Type B pancreatic cell (in vitro differentiated cells): ENCODE data around the gene RO60. TPM values are rescaled to one million over a fixed set of nuclear protein-coding genes. Genes with fewer than 3 reads are reported as not detected.

ENCODE experiments used
- DNase-seq: peaks from one replicate; pipeline ENCODE4 v3.0.0; 2021; ENCODE audit warnings: mixed read lengths; ENCODE audit not compliant: unreplicated experiment; ENCODE audit errors: extremely low spot score
- H3K27ac Mint-ChIP-seq: 2 replicates; pipeline ENCODE4 v1.8.0; 2021; ENCODE audit warnings: mild to moderate bottlenecking, mixed read lengths
- H3K27me3 Mint-ChIP-seq: 2 replicates; pipeline ENCODE4 v1.8.0; 2021; ENCODE audit warnings: mixed read lengths
- H3K36me3 Mint-ChIP-seq: 2 replicates; pipeline ENCODE4 v1.8.0; 2021; ENCODE audit warnings: mixed read lengths
- H3K4me1 Mint-ChIP-seq: one replicate; pipeline ENCODE4 v1.8.0; 2021; ENCODE audit warnings: mixed read lengths; ENCODE audit not compliant: unreplicated experiment
- H3K4me3 Mint-ChIP-seq: 2 replicates; pipeline ENCODE4 v1.8.0; 2021; ENCODE audit warnings: mild to moderate bottlenecking, mixed read lengths
- H3K9me3 Mint-ChIP-seq: 2 replicates; pipeline ENCODE4 v1.8.0; 2021; ENCODE audit warnings: mixed read lengths
- long read RNA-seq: library from polyadenylated mRNA; unstranded; transcript quantifications from one replicate; pipeline ENCODE4 v2.0.0, GENCODE V29; 2020
- total RNA-seq: library from RNA; stranded (reverse); gene quantifications from 2 replicates; pipeline ENCODE4 v1.2.1, GENCODE V29; 2021; ENCODE audit warnings: low replicate concordance
- TF ChIP-seq, protein P1 (sequence below): fragments of 200-600 bp; sonication (generic); conservative IDR thresholded peaks from 2 replicates; pipeline ENCODE4 v1.5.0; 2021; ENCODE audit warnings: antibody characterized with exemption, mild to moderate bottlenecking

The RO60 gene
- total RNA-seq, result 56.1 and 90.5 TPM in 2 replicates
- long read RNA-seq, full-length matches to known transcripts, result 277 of 338 reads
- long read RNA-seq, partial matches to known transcripts, result 4 of 338 reads
- long read RNA-seq, other reads (novel, unspliced or antisense), result 57 of 338 reads

DNA sequence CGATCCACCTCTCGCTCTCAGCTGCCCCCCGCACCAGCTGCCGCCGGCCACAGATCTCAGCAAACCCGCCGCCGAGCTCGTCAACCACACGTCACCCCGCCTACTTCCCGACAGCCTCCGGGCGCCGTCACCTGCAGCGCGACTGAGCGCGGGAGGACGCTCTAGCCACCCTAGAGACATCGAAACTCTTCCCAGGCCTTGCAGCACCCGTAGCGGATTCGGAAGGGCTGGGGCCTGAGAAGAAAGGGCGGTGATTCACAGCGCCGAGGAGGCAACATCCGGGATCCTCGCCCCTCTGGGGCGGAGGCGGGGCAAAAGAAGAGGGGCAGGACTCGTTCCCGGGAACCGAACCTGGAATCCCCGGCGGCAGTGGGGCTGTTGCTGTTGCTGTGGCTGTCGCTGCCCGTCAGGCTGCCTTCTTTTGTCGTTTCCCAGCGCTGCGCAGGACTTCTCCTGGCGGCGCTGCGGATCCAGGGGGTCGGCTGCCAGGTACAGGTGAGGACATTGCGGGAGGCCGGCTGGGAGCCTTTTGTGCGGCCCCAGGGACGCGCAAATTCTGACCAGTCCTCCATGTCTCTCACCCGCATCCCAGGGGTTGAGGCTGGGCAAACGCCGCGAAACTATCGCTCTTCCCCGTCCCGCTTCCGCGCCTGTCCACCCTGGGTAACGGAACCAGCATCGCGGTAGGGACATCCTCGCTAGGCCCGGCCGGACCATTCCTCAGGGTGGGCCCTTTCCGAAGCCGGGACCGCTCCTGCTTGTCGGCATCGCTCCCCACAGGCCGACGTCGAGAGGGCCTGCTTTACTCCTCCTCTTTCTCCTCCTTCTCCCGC is at the start of gene RO60, which contains the start of gene UCHL5:
TSS of gene RO60 (plus strand) at position 331 of the 833 bp plus-strand sequence. CDS start 9,443 bp downstream, outside the sequence.
TSS of gene UCHL5 (minus strand) at position 79 of the 833 bp plus-strand sequence. CDS start 100 bp downstream, outside the sequence.
- H3K4me3 Mint-ChIP-seq, result peak within 1 kb of the TSS; percentile 98
- no peaks in the 10 kb centered on the region for H3K27me3 Mint-ChIP-seq
- peak; percentile 95 for DNase-seq
- H3K36me3 Mint-ChIP-seq, result peaks cover 5% of the 10 kb centered on the region
- peaks cover 21% of the 10 kb centered on the region for H3K4me1 Mint-ChIP-seq
- H3K27ac Mint-ChIP-seq, result peak within 1 kb of the TSS; percentile 98
- TF ChIP-seq, protein P1, sequence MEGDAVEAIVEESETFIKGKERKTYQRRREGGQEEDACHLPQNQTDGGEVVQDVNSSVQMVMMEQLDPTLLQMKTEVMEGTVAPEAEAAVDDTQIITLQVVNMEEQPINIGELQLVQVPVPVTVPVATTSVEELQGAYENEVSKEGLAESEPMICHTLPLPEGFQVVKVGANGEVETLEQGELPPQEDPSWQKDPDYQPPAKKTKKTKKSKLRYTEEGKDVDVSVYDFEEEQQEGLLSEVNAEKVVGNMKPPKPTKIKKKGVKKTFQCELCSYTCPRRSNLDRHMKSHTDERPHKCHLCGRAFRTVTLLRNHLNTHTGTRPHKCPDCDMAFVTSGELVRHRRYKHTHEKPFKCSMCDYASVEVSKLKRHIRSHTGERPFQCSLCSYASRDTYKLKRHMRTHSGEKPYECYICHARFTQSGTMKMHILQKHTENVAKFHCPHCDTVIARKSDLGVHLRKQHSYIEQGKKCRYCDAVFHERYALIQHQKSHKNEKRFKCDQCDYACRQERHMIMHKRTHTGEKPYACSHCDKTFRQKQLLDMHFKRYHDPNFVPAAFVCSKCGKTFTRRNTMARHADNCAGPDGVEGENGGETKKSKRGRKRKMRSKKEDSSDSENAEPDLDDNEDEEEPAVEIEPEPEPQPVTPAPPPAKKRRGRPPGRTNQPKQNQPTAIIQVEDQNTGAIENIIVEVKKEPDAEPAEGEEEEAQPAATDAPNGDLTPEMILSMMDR, result no peak
- H3K9me3 Mint-ChIP-seq, result no peaks in the 10 kb centered on the region

DNA sequence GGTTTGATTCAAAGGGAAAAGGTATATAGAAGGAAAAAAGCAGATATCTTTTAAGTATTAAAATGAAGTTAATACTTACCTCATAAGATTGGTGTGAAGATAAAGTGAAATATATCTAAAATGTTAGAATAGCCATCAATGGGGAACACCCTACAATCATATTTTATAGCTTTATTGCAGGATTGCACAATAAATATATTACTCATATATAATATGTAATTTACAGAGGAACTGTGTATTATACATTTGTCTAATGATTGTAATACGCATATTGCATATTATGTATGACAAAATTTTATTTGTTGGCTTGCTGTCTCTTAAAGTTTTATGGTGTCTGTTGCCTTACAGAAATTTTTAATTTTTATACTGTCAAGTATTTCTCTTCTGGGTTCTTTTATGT is 48.0 kb upstream of the RO60 start:
- no peak overlapping the region for H3K4me3 Mint-ChIP-seq
- peaks cover 5% of the 10 kb centered on the region for H3K4me1 Mint-ChIP-seq
- no peak for DNase-seq
- H3K27ac Mint-ChIP-seq, result no peak overlapping the region
- no peaks in the 10 kb centered on the region for H3K36me3 Mint-ChIP-seq
- H3K9me3 Mint-ChIP-seq, result no peaks in the 10 kb centered on the region
- TF ChIP-seq, protein P1, result no peak
- no peaks in the 10 kb centered on the region for H3K27me3 Mint-ChIP-seq

DNA sequence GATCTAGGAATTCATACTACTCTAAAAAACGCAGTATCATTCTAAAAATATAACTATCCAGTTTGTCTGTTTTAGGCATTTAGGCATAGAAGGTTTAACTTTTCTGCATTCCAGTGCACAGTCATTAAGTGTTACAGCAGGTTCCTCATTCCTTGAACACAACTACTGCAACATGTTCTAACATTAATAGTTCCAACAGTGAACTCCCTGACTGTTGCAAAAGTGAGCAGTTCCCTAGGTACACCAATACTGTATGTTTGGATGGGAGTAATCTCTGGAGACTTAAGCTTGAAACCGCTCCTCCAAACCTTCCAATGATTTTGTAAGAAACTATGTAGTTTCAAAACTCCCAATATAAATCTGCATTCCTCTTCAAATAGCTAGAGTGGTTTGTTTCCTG is 46.4 kb upstream of the RO60 start:
- no peak for DNase-seq
- no peaks in the 10 kb centered on the region for H3K9me3 Mint-ChIP-seq
- TF ChIP-seq, protein P1, result no peak
- no peak overlapping the region for H3K27ac Mint-ChIP-seq
- H3K27me3 Mint-ChIP-seq, result no peaks in the 10 kb centered on the region
- no peak overlapping the region for H3K4me3 Mint-ChIP-seq
- no peaks in the 10 kb centered on the region for H3K36me3 Mint-ChIP-seq
- peaks cover 5% of the 10 kb centered on the region for H3K4me1 Mint-ChIP-seq

DNA sequence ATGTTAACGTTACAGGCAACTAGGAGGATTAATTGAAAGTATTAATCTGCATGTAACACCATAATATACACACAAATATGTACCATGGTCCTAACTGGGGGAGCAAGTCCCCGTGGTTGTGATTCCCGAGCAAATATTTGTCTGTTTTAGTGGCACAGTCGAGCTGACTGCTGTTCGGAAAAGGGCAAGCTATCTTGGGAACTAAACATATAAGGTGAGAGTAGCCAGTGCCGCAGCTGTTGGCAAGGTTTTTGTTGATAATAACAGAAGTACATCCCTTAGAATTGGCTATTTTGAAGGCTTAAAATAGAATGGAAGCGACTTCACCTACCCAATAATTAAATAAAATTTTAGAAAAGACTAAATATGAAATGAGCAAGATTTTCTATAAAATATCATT is 45.7 kb upstream of the RO60 start:
- Mint-ChIP-seq H3K36me3 (no peaks in the 10 kb centered on the region), H3K4me1 (peaks cover 5% of the 10 kb centered on the region), H3K27me3 (no peaks in the 10 kb centered on the region), H3K9me3 (no peaks in the 10 kb centered on the region), H3K27ac (no peak overlapping the region), H3K4me3 (no peak overlapping the region)
- no peak for DNase-seq
- TF ChIP-seq, protein P1, result no peak

DNA sequence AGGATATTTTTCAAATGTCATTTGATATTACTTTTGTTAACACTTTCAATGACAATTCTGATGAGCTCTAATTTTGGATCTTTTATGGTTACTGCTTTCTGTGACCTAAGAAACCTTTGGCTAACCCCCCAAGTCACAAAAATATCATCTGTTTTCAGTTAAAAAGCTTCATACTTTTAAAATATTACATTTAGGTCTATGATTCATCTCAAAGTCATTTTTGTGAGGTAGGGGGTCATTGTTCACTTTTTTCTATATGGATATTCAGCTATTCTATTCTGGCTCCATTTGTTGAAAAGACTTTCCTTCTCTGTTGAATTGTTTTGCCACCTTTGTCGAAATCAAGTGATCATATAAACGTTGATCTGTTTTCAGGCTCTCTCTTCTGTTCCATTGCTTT is 45.0 kb upstream of the RO60 start:
- no peaks in the 10 kb centered on the region for H3K36me3 Mint-ChIP-seq
- TF ChIP-seq, protein P1, result no peak
- H3K4me3 Mint-ChIP-seq, result no peak overlapping the region
- H3K9me3 Mint-ChIP-seq, result no peaks in the 10 kb centered on the region
- DNase-seq, result no peak
- no peaks in the 10 kb centered on the region for H3K27me3 Mint-ChIP-seq
- peaks cover 4% of the 10 kb centered on the region for H3K4me1 Mint-ChIP-seq
- H3K27ac Mint-ChIP-seq, result no peak overlapping the region
